ENCODE results near the gene POU2AF3. TPM values are rescaled to one million over a fixed set of nuclear protein-coding genes. Genes with fewer than 3 reads are reported as not detected.

The POU2AF3 gene
- total RNA-seq, 1 experiment from 2014 or later = 3.0 TPM

DNA sequence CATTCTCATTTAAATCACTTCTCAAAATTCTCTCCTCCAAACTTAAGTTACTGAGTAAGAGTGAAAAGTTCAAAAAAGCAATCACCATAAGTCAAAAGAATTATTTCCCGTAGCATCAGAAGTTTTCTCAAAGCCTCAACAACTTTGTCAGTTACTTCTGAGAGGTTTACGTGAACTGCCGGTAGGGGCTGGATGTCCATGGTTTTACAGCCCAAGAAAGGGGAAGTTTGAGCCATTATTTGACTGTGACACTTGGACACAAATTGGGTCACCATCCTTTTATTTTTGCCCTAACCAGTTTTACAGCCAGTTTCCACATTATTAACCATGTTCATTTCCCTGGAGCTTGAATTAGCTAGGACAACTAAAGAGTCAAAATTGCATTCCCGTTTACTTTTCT, 7.5 kb downstream of the POU2AF3 start:
- H3K4me3 ChIP-seq = no peak overlapping the region
- ChIA-PET POLR2A (ENCODE audit: unreplicated experiment) (no interaction called here), CTCF (no interaction called here)
- peaks cover 22% of the 10 kb centered on the region for H3F3A ChIP-seq (ENCODE audit: insufficient read depth, low read depth)
- no peak overlapping the region for H3K4me2 ChIP-seq
- no peak overlapping the region for H3K27ac ChIP-seq
- H3K36me3 ChIP-seq (ENCODE audit: low read depth) = no peaks in the 10 kb centered on the region
- no peak for DNase-seq
- H3K4me1 ChIP-seq (replicated peaks; ENCODE audit: insufficient read depth) = peaks cover 35% of the 10 kb centered on the region
- H3K9me3 ChIP-seq (ENCODE audit: insufficient read depth, low read depth) = no peaks in the 10 kb centered on the region
- intact Hi-C loops (cut with micrococcal nuclease; ENCODE audit: unreplicated experiment) = loop anchor here (10.0 kb wide), 1 partner anchor 59 kb away; no protein-coding TSS in a partner anchor
- H3K79me2 ChIP-seq (ENCODE audit: low read depth) = no peaks in the 10 kb centered on the region
- no TSS peak for BruUV-seq (replicated peaks)
- no peak for TF ChIP-seq EZH2 (IDR thresholded peaks at IDR 0.05; ENCODE audit: low read depth)
- TF ChIP-seq, protein P1, sequence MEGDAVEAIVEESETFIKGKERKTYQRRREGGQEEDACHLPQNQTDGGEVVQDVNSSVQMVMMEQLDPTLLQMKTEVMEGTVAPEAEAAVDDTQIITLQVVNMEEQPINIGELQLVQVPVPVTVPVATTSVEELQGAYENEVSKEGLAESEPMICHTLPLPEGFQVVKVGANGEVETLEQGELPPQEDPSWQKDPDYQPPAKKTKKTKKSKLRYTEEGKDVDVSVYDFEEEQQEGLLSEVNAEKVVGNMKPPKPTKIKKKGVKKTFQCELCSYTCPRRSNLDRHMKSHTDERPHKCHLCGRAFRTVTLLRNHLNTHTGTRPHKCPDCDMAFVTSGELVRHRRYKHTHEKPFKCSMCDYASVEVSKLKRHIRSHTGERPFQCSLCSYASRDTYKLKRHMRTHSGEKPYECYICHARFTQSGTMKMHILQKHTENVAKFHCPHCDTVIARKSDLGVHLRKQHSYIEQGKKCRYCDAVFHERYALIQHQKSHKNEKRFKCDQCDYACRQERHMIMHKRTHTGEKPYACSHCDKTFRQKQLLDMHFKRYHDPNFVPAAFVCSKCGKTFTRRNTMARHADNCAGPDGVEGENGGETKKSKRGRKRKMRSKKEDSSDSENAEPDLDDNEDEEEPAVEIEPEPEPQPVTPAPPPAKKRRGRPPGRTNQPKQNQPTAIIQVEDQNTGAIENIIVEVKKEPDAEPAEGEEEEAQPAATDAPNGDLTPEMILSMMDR (conservative IDR thresholded peaks at IDR 0.05) = no peak
- no peaks in the 10 kb centered on the region for H4K20me1 ChIP-seq (ENCODE audit: insufficient read depth)
- no peaks in the 10 kb centered on the region for H3K27me3 ChIP-seq (ENCODE audit: insufficient read depth, low read depth)
- H3K9me2 ChIP-seq (ENCODE audit: insufficient read depth) = no peaks in the 10 kb centered on the region
- no peak overlapping the region for H2AFZ ChIP-seq

DNA sequence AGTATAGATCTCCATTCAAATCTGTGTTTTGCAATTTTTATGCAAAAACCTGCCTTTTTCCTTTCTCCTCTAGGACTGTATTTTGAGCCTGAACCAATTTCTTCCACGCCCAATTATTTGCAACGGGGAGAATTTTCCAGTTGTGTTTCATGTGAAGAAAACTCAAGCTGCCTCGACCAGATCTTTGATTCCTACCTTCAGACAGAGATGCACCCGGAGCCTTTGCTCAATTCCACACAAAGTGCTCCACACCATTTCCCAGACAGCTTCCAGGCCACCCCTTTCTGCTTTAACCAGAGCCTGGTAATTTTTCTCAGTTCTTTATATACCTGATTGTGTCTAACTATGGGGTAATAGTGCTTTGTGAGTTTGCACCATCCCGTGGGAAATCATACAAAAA, 8.0 kb downstream of the POU2AF3 start:
- H3K36me3 ChIP-seq (ENCODE audit: low read depth) = no peaks in the 10 kb centered on the region
- no peak overlapping the region for H3K4me3 ChIP-seq
- H3K27ac ChIP-seq = no peak overlapping the region
- H3K4me1 ChIP-seq (replicated peaks; ENCODE audit: insufficient read depth) = peaks cover 34% of the 10 kb centered on the region
- no peak overlapping the region for H2AFZ ChIP-seq
- ChIA-PET CTCF (no interaction called here), POLR2A (ENCODE audit: unreplicated experiment) (no interaction called here)
- H3K9me3 ChIP-seq (ENCODE audit: insufficient read depth, low read depth) = no peaks in the 10 kb centered on the region
- no peaks in the 10 kb centered on the region for H3K79me2 ChIP-seq (ENCODE audit: low read depth)
- H3K9me2 ChIP-seq (ENCODE audit: insufficient read depth) = no peaks in the 10 kb centered on the region
- peaks cover 22% of the 10 kb centered on the region for H3F3A ChIP-seq (ENCODE audit: insufficient read depth, low read depth)
- no peak for DNase-seq
- TF ChIP-seq EZH2 (IDR thresholded peaks at IDR 0.05; ENCODE audit: low read depth) = no peak
- TF ChIP-seq, protein P1 (conservative IDR thresholded peaks at IDR 0.05) = no peak
- BruUV-seq (replicated peaks) = no TSS peak
- intact Hi-C loops (cut with micrococcal nuclease; ENCODE audit: unreplicated experiment) = loop anchor here (10.0 kb wide), 1 partner anchor 58 kb away; no protein-coding TSS in a partner anchor
- H3K4me2 ChIP-seq = no peak overlapping the region
- H3K27me3 ChIP-seq (ENCODE audit: insufficient read depth, low read depth) = no peaks in the 10 kb centered on the region
- no peaks in the 10 kb centered on the region for H4K20me1 ChIP-seq (ENCODE audit: insufficient read depth)

DNA sequence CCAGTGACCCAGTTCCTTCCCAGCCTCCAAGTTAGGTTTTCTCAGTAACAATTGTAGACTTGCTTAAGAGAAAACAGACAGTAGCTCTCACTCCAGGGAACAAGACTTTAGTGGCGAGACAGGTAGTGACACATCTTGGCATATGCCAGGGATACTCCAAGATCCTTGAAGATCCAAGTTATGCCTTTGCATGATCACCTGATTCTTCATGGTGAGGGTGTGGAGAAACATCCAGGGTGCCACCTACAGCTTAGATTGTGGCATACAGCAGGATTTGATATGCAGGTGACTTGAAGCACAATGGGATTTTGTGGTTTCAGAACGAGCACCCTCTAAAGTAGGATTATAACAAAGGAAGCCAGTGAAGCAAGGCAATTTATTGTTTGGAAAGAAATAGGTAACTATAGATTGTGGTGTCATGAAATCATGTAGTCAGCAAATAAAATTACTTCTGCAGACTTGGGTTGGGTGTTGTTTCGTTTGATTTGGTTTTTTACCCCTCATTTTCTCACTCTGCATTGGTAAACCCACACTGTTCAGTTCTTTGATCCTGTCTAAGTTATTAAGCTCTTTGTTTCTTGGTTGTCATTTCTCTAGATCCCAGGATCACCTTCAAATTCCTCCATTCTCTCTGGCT, 9.2 kb downstream of the POU2AF3 start:
- TF ChIP-seq EZH2 (IDR thresholded peaks at IDR 0.05; ENCODE audit: low read depth) = no peak
- TF ChIP-seq, protein P1 (conservative IDR thresholded peaks at IDR 0.05) = no peak
- no peaks in the 10 kb centered on the region for H3K9me2 ChIP-seq (ENCODE audit: insufficient read depth)
- peaks cover 21% of the 10 kb centered on the region for H3K4me1 ChIP-seq (replicated peaks; ENCODE audit: insufficient read depth)
- ChIA-PET POLR2A (ENCODE audit: unreplicated experiment) (no interaction called here), CTCF (no interaction called here)
- BruUV-seq (replicated peaks) = no TSS peak
- H3F3A ChIP-seq (ENCODE audit: insufficient read depth, low read depth) = peaks cover 16% of the 10 kb centered on the region
- no peak overlapping the region for H3K4me3 ChIP-seq
- H3K27me3 ChIP-seq (ENCODE audit: insufficient read depth, low read depth) = no peaks in the 10 kb centered on the region
- H3K79me2 ChIP-seq (ENCODE audit: low read depth) = no peaks in the 10 kb centered on the region
- H3K9me3 ChIP-seq (ENCODE audit: insufficient read depth, low read depth) = no peaks in the 10 kb centered on the region
- H3K27ac ChIP-seq = no peak overlapping the region
- intact Hi-C loops (cut with micrococcal nuclease; ENCODE audit: unreplicated experiment) = loop anchor here (10.0 kb wide), 1 partner anchor 57 kb away; no protein-coding TSS in a partner anchor
- no peaks in the 10 kb centered on the region for H3K36me3 ChIP-seq (ENCODE audit: low read depth)
- H2AFZ ChIP-seq = no peak overlapping the region
- DNase-seq = no peak
- no peaks in the 10 kb centered on the region for H4K20me1 ChIP-seq (ENCODE audit: insufficient read depth)
- no peak overlapping the region for H3K4me2 ChIP-seq
